K562 (cell line): Measurements from ENCODE around the gene HPS1. TPM values are rescaled to one million over a fixed set of nuclear protein-coding genes. Genes with fewer than 3 reads are reported as not detected.

Experiments
- ATAC-seq: fragments of 200-7000 bp; cut with Tn5 transposase; 3 replicates; pipeline ENCODE4 v1.9.1; 2020; ENCODE audit warnings: moderate library complexity
- BruUV-seq: library from RNA; stranded (reverse); fragments of 400-500 nt; replicated peaks from 2 replicates; lab custom pipeline; 2021; lab: Mats Ljungman, UMichigan
- CTCF ChIA-PET: fragments of 300-600 bp; formaldehyde crosslinking; extraction: SDS; loops from one replicate; lab custom pipeline; 2021; ENCODE audit warnings: low intra/inter-chr PET ratio; lab: Yijun Ruan, JAX
- POLR2A ChIA-PET: fragments of 300-600, 350-650 bp; sonication (Branson Sonifier 250); formaldehyde crosslinking; extraction: SDS; loops from one replicate; lab custom pipeline; 2021; ENCODE audit warnings: antibody characterized with exemption, inconsistent platforms; lab: Yijun Ruan, JAX
- DNase-seq, 4 experiments: peaks; one replicate each; pipeline versions ENCODE4 v3.0.0 to v3.0.0-alpha.2; 2011 to 2018; ENCODE audit warnings: low spot score in 3 of 4, mixed read lengths in 3 of 4; ENCODE audit errors: extremely low read depth in 1 of 4
- FAIRE-seq: peaks from 2 replicates; lab custom pipeline; 2011; peaks lifted over from hg19 to GRCh38; lab: Jason Lieb, UNC
- H2AFZ ChIP-seq: 2 replicates; pipeline ENCODE4 v1.6.0; 2011; ENCODE audit warnings: low read depth, low read length, control low read depth, inconsistent platforms
- H3K27ac ChIP-seq: fragments of 200-600 bp; 3 replicates; pipeline ENCODE4 v1.8.0; 2011; ENCODE audit warnings: low read depth, mild to moderate bottlenecking, control low read depth, inconsistent platforms, low read length, moderate library complexity, mixed read lengths; ENCODE audit errors: extremely low read depth
- H3K27me3 ChIP-seq, 2 experiments: fragments of 300-600 bp in 1 of 2; 2 replicates in 1 of 2; 3 replicates in 1 of 2; pipeline versions ENCODE4 v1.6.0 to v1.8.0; 2011; ENCODE audit warnings: inconsistent platforms in 2 of 2, low read length in 2 of 2, mild to moderate bottlenecking in 1 of 2, mixed read lengths in 1 of 2, moderate library complexity in 1 of 2; ENCODE audit not compliant: control insufficient read depth in 2 of 2, insufficient read depth in 2 of 2
- H3K36me3 ChIP-seq: fragments of 300-600 bp; 3 replicates; pipeline ENCODE4 v1.8.0; 2011; ENCODE audit warnings: mild to moderate bottlenecking, low read length, inconsistent platforms; ENCODE audit not compliant: control insufficient read depth, insufficient read depth
- H3K4me1 ChIP-seq, 2 experiments: fragments of 200-600 bp in 1 of 2; replicated peaks in 1 of 2; 2 replicates in 1 of 2; 3 replicates in 1 of 2; pipeline versions ENCODE4 v1.5.1 to v1.8.0; 2011; ENCODE audit warnings: inconsistent platforms in 2 of 2, low read length in 2 of 2, mild to moderate bottlenecking in 1 of 2, mixed read lengths in 1 of 2, moderate library complexity in 1 of 2; ENCODE audit not compliant: control insufficient read depth in 2 of 2, insufficient read depth in 2 of 2
- H3K4me2 ChIP-seq: 2 replicates; pipeline ENCODE4 v1.6.1; 2011; ENCODE audit warnings: low read length, control low read depth, inconsistent platforms, mixed read lengths; ENCODE audit not compliant: insufficient read depth
- H3K4me3 ChIP-seq: fragments of 200-600 bp; sonication (generic), shearing (Covaris generic); 2 replicates; pipeline ENCODE4 v1.5.1; 2016; ENCODE audit warnings: control low read depth, inconsistent platforms
- H3K79me2 ChIP-seq: fragments of 200-600 bp; 3 replicates; pipeline ENCODE4 v1.8.0; 2011; ENCODE audit warnings: low read length, inconsistent platforms; ENCODE audit not compliant: control insufficient read depth, insufficient read depth
- H3K9ac ChIP-seq, 2 experiments: 2 replicates each; pipeline versions ENCODE4 v1.6.0 to v1.6.1; 2011; ENCODE audit warnings: low read depth in 2 of 2, low read length in 2 of 2, control low read depth in 1 of 2, inconsistent platforms in 1 of 2, mild to moderate bottlenecking in 1 of 2, mixed read lengths in 1 of 2; ENCODE audit not compliant: insufficient read depth in 1 of 2
- H3K9me1 ChIP-seq: one replicate; pipeline ENCODE4 v1.6.0; 2011; ENCODE audit warnings: inconsistent platforms, mild to moderate bottlenecking, low read length, moderate library complexity; ENCODE audit not compliant: control insufficient read depth, insufficient read depth
- H3K9me3 ChIP-seq: replicated peaks from 2 replicates; pipeline ENCODE4 v1.5.1; 2011; ENCODE audit warnings: low read depth, low read length, inconsistent platforms; ENCODE audit not compliant: control insufficient read depth, insufficient read depth
- H4K20me1 ChIP-seq: replicated peaks from 2 replicates; pipeline ENCODE4 v1.6.1; 2011; ENCODE audit warnings: low read length, inconsistent platforms, mixed read lengths; ENCODE audit not compliant: control insufficient read depth, insufficient read depth
- BRD9 ChIP-seq: fragments of 450-650 bp; IDR thresholded peaks from 2 replicates; pipeline ENCODE4 v1.6.1; 2018; ENCODE audit warnings: low read depth; ENCODE audit not compliant: partially characterized antibody
- GATAD2A ChIP-seq: fragments of 450-650 bp; IDR thresholded peaks from 2 replicates; pipeline ENCODE4 v1.6.1; 2017
- HINFP ChIP-seq: fragments of 450-650 bp; conservative IDR thresholded peaks from 2 replicates; pipeline ENCODE4 v1.6.1; 2016; ENCODE audit warnings: missing genetic modification characterization, low read depth, mild to moderate bottlenecking, control low read depth, missing compliant biosample characterization
- RAD51 ChIP-seq: fragments of 450-650 bp; IDR thresholded peaks from 2 replicates; pipeline ENCODE4 v1.7.1; 2016; ENCODE audit warnings: low read depth, mild to moderate bottlenecking, borderline replicate concordance
- WHSC1 ChIP-seq: IDR thresholded peaks from one replicate; pipeline ENCODE4 v1.6.1; 2012; ENCODE audit warnings: low read length, control low read depth, inconsistent platforms
- ZFP1 ChIP-seq: fragments of 450-650 bp; formaldehyde crosslinking; IDR thresholded peaks from 2 replicates; pipeline ENCODE4 v1.4.0; 2020; ENCODE audit warnings: mild to moderate bottlenecking, mixed read lengths
- ZNF551 ChIP-seq: fragments of 250-450 bp; sonication (Bioruptor Pico); IDR thresholded peaks from 2 replicates; pipeline ENCODE4 v1.5.0; 2021; ENCODE audit warnings: mild to moderate bottlenecking, moderate library complexity
- ZNF77 ChIP-seq: fragments of 250-450 bp; sonication (Bioruptor Pico); IDR thresholded peaks from 2 replicates; pipeline ENCODE4 v1.5.0; 2020
- in situ Hi-C: fragments of 300-500 bp; cut with MboI; formaldehyde crosslinking; loops from 4 replicates; pipeline ENCODE4 v1.15.0; 2018; ENCODE audit warnings: inconsistent platforms, mixed read lengths
- intact Hi-C: fragments of 100-400 bp; cut with micrococcal nuclease; formaldehyde crosslinking; loops from 2 replicates; pipeline ENCODE4 v1.14.2; 2022
- polyA plus RNA-seq, 8 experiments: library from polyadenylated mRNA; depleted of rRNA in 4 of 8; stranded (reverse) in 5 of 8; unstranded in 3 of 8; fragments of >200 nt; fragmentation: Nextera tagmentation in 2 of 8; fragmentation: Illumina TruSeq in 1 of 8; extraction: Ambion mirVana in 2 of 8; extraction: Trizol in 1 of 8; gene quantifications; 2 replicates each; pipeline versions ENCODE4 v1.2.1 to v1.2.3, GENCODE V29; 2011 to 2014; ENCODE audit warnings: inconsistent platforms in 1 of 8, missing spikeins in 1 of 8
- total RNA-seq, 7 experiments: library from RNA; depleted of rRNA in 6 of 7; stranded (reverse); fragments of >200 nt in 6 of 7; fragmentation: Illumina TruSeq in 2 of 7; extraction: Trizol in 2 of 7; gene quantifications; 2 replicates each; pipeline versions ENCODE4 v1.2.1 to v1.2.3, GENCODE V29; 2011 to 2021; ENCODE audit warnings: low replicate concordance in 1 of 7

The HPS1 gene
- total and polyA plus RNA-seq, 9 of the 15 experiments (the other 6 are each of a cell fraction or from before 2014, with no cell fraction given), result 18.1 to 43.6 (median 26.3) TPM

GRCh38 chr10:98477861-98478260 is 31.1 kb upstream of the HPS1 start (continued):
- TF ChIP-seq HINFP (tag) (no peak), BRD9 (no peak), GATAD2A (no peak), ZNF551 (CRISPR knock-in tag) (no peak)

GRCh38 chr10:98474628-98475027 is 27.9 kb upstream of the HPS1 start:
- in situ Hi-C loops, result no loop called here
- POLR2A ChIA-PET, result no interaction called here

More at GRCh38 chr10:98474628-98475027, 27.9 kb upstream of the HPS1 start:
- DNase-seq (no peak), ATAC-seq (no peak), FAIRE-seq (no peak)
- Histone ChIP-seq H3K79me2 (no peaks in the 10 kb centered on the region), H3K9me1 (no peaks in the 10 kb centered on the region), H3K4me2 (no peak overlapping the region), H3K27ac (no peak overlapping the region), H3K4me3 (no peak overlapping the region), H3K4me1 (no peaks in the 10 kb centered on the region), H3K9ac (no peak overlapping the region), H3K27me3 (0 out of 5 replicates have a peak, but pooled peaks cover 0 to 3% of the 10 kb centered on the region in 2 experiments), H3K9me3 (no peaks in the 10 kb centered on the region), H4K20me1 (no peaks in the 10 kb centered on the region), H2AFZ (no peak overlapping the region), H3K36me3 (no peaks in the 10 kb centered on the region)
- no TSS peak for BruUV-seq
- TF ChIP-seq ZNF77 (CRISPR knock-in tag), result no peak
- no peak for TF ChIP-seq RAD51
- no peak for TF ChIP-seq ZFP1 (CRISPR knock-in tag)
- TF ChIP-seq WHSC1, result no peak
- CTCF ChIA-PET, result no interaction called here
- intact Hi-C loops, result no loop called here
